Esophagus muscularis mucosa (tissue), 4 donors: ENCODE data around the gene STK39.

Source experiments
- EP300 ChIP-seq: sonication (generic); formaldehyde crosslinking; IDR thresholded peaks from one replicate; pipeline ENCODE4 v1.6.1; 2017; ENCODE audit warnings: antibody characterized with exemption
- POLR2A ChIP-seq: fragments of 450-650 bp; IDR thresholded peaks from one replicate; pipeline ENCODE4 v1.6.1; 2017; ENCODE audit warnings: antibody characterized with exemption, moderate library complexity, mild to moderate bottlenecking, low read depth
- TF ChIP-seq, protein P1 (sequence below), 3 experiments: fragments of 200-600 bp in 2 of 3; fragments of 450-650 bp in 1 of 3; sonication (generic) in 2 of 3; IDR thresholded peaks; one replicate each; pipeline ENCODE4 v1.5.1; 2017 to 2019; ENCODE audit warnings: antibody characterized with exemption in 3 of 3, mild to moderate bottlenecking in 2 of 3, moderate library complexity in 1 of 3

DNA sequence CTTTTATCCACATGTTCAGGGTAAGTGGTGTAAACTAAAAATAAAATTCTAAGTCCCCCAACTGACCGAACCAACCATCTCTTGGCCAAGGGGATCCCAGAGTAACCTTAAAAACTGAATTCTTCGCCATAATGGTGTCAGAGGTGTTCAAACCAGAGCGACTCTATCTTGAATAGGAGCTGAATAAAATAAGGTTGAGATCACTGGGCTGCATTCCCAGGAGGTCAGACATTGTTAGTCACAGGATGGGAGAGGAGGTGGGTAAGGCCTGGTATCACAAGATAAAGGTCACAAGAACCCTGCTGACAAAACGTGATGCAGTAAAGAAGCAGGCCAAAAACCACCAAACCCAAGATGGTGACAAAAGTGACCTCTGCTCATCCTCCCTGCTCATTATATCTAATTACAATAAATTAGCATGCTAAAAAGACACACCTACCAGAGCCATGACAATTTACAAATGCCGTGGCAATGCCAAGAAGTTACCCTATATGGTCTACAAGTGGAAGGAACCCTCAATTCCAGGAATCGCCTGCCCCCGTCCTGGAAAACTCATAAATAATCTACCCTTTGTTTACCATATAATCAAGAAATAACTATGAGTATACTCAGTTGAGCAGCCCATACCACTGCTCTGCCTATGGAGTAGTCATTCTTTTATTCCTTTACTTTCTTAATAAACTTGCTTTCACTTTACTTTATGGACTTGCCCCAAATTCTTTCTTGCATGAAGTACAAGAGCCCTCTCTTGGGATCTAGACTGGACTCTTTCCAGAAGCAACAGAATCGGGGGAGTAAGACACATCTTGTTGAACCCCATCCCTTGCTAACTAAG is 302.4 kb downstream of the STK39 start:
- TF ChIP-seq EP300: no peak
- TF ChIP-seq POLR2A: no peak
- TF ChIP-seq, protein P1, sequence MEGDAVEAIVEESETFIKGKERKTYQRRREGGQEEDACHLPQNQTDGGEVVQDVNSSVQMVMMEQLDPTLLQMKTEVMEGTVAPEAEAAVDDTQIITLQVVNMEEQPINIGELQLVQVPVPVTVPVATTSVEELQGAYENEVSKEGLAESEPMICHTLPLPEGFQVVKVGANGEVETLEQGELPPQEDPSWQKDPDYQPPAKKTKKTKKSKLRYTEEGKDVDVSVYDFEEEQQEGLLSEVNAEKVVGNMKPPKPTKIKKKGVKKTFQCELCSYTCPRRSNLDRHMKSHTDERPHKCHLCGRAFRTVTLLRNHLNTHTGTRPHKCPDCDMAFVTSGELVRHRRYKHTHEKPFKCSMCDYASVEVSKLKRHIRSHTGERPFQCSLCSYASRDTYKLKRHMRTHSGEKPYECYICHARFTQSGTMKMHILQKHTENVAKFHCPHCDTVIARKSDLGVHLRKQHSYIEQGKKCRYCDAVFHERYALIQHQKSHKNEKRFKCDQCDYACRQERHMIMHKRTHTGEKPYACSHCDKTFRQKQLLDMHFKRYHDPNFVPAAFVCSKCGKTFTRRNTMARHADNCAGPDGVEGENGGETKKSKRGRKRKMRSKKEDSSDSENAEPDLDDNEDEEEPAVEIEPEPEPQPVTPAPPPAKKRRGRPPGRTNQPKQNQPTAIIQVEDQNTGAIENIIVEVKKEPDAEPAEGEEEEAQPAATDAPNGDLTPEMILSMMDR (IDR thresholded peaks at IDR 0.05): no peak
